Effector memory CD8-positive, alpha-beta T cell (primary cell): ENCODE data around the gene SHISA6.

Experiments
- ATAC-seq: fragments of 150-1000 bp; cut with Tn5 transposase; replicated peaks from 2 replicates; pipeline ENCODE4 v1.10.0; 2021; ENCODE audit warnings: mild to moderate bottlenecking, moderate library complexity
- DNase-seq, 3 experiments: peaks; one replicate each; pipeline ENCODE4 v3.0.0; 2021
- H3K27ac Mint-ChIP-seq, 2 donors: one replicate each; pipeline ENCODE4 v1.8.0; 2022; ENCODE audit warnings: mild to moderate bottlenecking in 2 of 2, mixed read lengths in 2 of 2, moderate library complexity in 2 of 2
- H3K27me3 Mint-ChIP-seq, 2 donors: one replicate each; pipeline ENCODE4 v1.8.0; 2022; ENCODE audit warnings: mixed read lengths in 2 of 2
- H3K36me3 Mint-ChIP-seq: one replicate; pipeline ENCODE4 v1.8.0; 2022; ENCODE audit warnings: mild to moderate bottlenecking, moderate library complexity, mixed read lengths; ENCODE audit not compliant: insufficient read depth
- H3K4me1 Mint-ChIP-seq, 2 donors: one replicate each; pipeline ENCODE4 v1.8.0; 2022; ENCODE audit warnings: low read depth in 2 of 2, mixed read lengths in 2 of 2
- H3K4me3 Mint-ChIP-seq, 2 donors: one replicate each; pipeline ENCODE4 v1.8.0; 2022; ENCODE audit warnings: mild to moderate bottlenecking in 2 of 2, mixed read lengths in 2 of 2, moderate library complexity in 2 of 2
- H3K9me3 Mint-ChIP-seq, 2 donors: one replicate each; pipeline ENCODE4 v1.8.0; 2022; ENCODE audit warnings: mixed read lengths in 2 of 2

Gene SHISA6

GRCh38 chr17:11558681-11559234 is 317.7 kb downstream of the SHISA6 start:
- ATAC-seq (no peak), DNase-seq (no peak)
- Mint-ChIP-seq H3K27ac (no peak overlapping the region), H3K4me3 (no peak overlapping the region), H3K36me3 (no peaks in the 10 kb centered on the region), H3K4me1 (no peaks in the 10 kb centered on the region), H3K27me3 (no peaks in the 10 kb centered on the region), H3K9me3 (peaks cover 3 to 12% of the 10 kb centered on the region in 2 donors)

- Mint-ChIP-seq H3K27me3 (no peaks in the 10 kb centered on the region), H3K9me3 (peaks cover 3 to 9% of the 10 kb centered on the region in 2 donors), H3K4me3 (no peak overlapping the region), H3K27ac (no peak overlapping the region), H3K36me3 (no peaks in the 10 kb centered on the region), H3K4me1 (no peaks in the 10 kb centered on the region)
- DNase-seq (no peak), ATAC-seq (no peak)
Observed at GRCh38 chr17:11559601-11560000, 318.6 kb downstream of the SHISA6 start.

- H3K9me3 Mint-ChIP-seq, result peaks cover 0 to 9% of the 10 kb centered on the region in 2 donors
- ATAC-seq, result no peak
- H3K36me3 Mint-ChIP-seq, result no peaks in the 10 kb centered on the region
- no peak overlapping the region for H3K27ac Mint-ChIP-seq
- no peaks in the 10 kb centered on the region for H3K4me1 Mint-ChIP-seq
- no peak overlapping the region for H3K4me3 Mint-ChIP-seq
- no peak for DNase-seq
- no peaks in the 10 kb centered on the region for H3K27me3 Mint-ChIP-seq
Observed at GRCh38 chr17:11561281-11561680, 320.3 kb downstream of the SHISA6 start.

- no peaks in the 10 kb centered on the region for H3K4me1 Mint-ChIP-seq
- no peaks in the 10 kb centered on the region for H3K36me3 Mint-ChIP-seq
Observed at GRCh38 chr17:11561702-11562101, 320.7 kb downstream of the SHISA6 start.

GRCh38 chr17:11564589-11565380 is 323.8 kb downstream of the SHISA6 start:
- no peak overlapping the region for H3K4me3 Mint-ChIP-seq
- peaks cover 5 to 18% of the 10 kb centered on the region in 2 donors for H3K9me3 Mint-ChIP-seq
- H3K27me3 Mint-ChIP-seq, result no peaks in the 10 kb centered on the region
- no peak for ATAC-seq
- no peak overlapping the region for H3K27ac Mint-ChIP-seq
- H3K4me1 Mint-ChIP-seq, result no peaks in the 10 kb centered on the region
- no peaks in the 10 kb centered on the region for H3K36me3 Mint-ChIP-seq
- no peak for DNase-seq

More at GRCh38 chr17:11561702-11562101, 320.7 kb downstream of the SHISA6 start:
- Mint-ChIP-seq H3K9me3 (peaks cover 0 to 9% of the 10 kb centered on the region in 2 donors), H3K27ac (no peak overlapping the region), H3K4me3 (no peak overlapping the region), H3K27me3 (no peaks in the 10 kb centered on the region)
- ATAC-seq (no peak), DNase-seq (no peak)

GRCh38 chr17:11565591-11565990 is 324.6 kb downstream of the SHISA6 start:
- DNase-seq (no peak), ATAC-seq (no peak)
- no peaks in the 10 kb centered on the region for H3K4me1 Mint-ChIP-seq
- H3K4me3 Mint-ChIP-seq, result no peak overlapping the region
- H3K36me3 Mint-ChIP-seq, result no peaks in the 10 kb centered on the region
- no peaks in the 10 kb centered on the region for H3K27me3 Mint-ChIP-seq
- H3K27ac Mint-ChIP-seq, result no peak overlapping the region
- peaks cover 5 to 18% of the 10 kb centered on the region in 2 donors for H3K9me3 Mint-ChIP-seq

- Mint-ChIP-seq H3K4me1 (no peaks in the 10 kb centered on the region), H3K36me3 (no peaks in the 10 kb centered on the region), H3K4me3 (no peak overlapping the region), H3K27me3 (no peaks in the 10 kb centered on the region), H3K27ac (no peak overlapping the region), H3K9me3 (peaks cover under 1 to 9% of the 10 kb centered on the region in 2 donors)
- ATAC-seq (no peak), DNase-seq (no peak)
Observed at GRCh38 chr17:11578998-11579397, 338.0 kb downstream of the SHISA6 start.

GRCh38 chr17:11580677-11581076 is 339.7 kb downstream of the SHISA6 start:
- Mint-ChIP-seq H3K4me1 (no peaks in the 10 kb centered on the region), H3K27me3 (no peaks in the 10 kb centered on the region), H3K4me3 (no peak overlapping the region), H3K36me3 (no peaks in the 10 kb centered on the region), H3K9me3 (peaks cover 6% of the 10 kb centered on the region in 2 donors), H3K27ac (no peak overlapping the region)
- ATAC-seq, result no peak
- DNase-seq, result no peak

- no peak for DNase-seq
- Mint-ChIP-seq H3K9me3 (peaks cover 6 to 7% of the 10 kb centered on the region in 2 donors), H3K4me3 (no peak overlapping the region), H3K27ac (no peak overlapping the region), H3K27me3 (no peaks in the 10 kb centered on the region), H3K4me1 (no peaks in the 10 kb centered on the region), H3K36me3 (no peaks in the 10 kb centered on the region)
- ATAC-seq, result no peak
Observed at GRCh38 chr17:11582217-11582616, 341.2 kb downstream of the SHISA6 start.

- ATAC-seq, result no peak
- no peak overlapping the region for H3K27ac Mint-ChIP-seq
- H3K9me3 Mint-ChIP-seq, result peaks cover 6 to 7% of the 10 kb centered on the region in 2 donors
- no peaks in the 10 kb centered on the region for H3K36me3 Mint-ChIP-seq
- DNase-seq, result no peak
- H3K4me1 Mint-ChIP-seq, result no peaks in the 10 kb centered on the region
- no peak overlapping the region for H3K4me3 Mint-ChIP-seq
- H3K27me3 Mint-ChIP-seq, result no peaks in the 10 kb centered on the region
Observed at GRCh38 chr17:11583306-11583992, 342.4 kb downstream of the SHISA6 start.

- DNase-seq (no peak), ATAC-seq (no peak)
- Mint-ChIP-seq H3K27me3 (no peaks in the 10 kb centered on the region), H3K36me3 (no peaks in the 10 kb centered on the region), H3K4me1 (no peaks in the 10 kb centered on the region), H3K27ac (no peak overlapping the region), H3K9me3 (peaks cover 0 to 6% of the 10 kb centered on the region in 2 donors), H3K4me3 (no peak overlapping the region)
Observed at GRCh38 chr17:11589716-11590115, 348.7 kb downstream of the SHISA6 start.

GRCh38 chr17:11598274-11599221 is 357.5 kb downstream of the SHISA6 start, which contains the start of gene DNAH9:
TSS of gene DNAH9 (plus strand) at chr17:11598470. CDS start at chr17:11598499, 29 bp downstream.
- Mint-ChIP-seq H3K9me3 (peaks cover 0 to 2% of the 10 kb centered on the region in 2 donors), H3K27ac (no peak within 1 kb of the TSS), H3K36me3 (no peaks in the 10 kb centered on the region), H3K4me3 (no peak within 1 kb of the TSS), H3K27me3 (peaks cover 0 to 21% of the 10 kb centered on the region in 2 donors), H3K4me1 (peaks cover 0 to 2% of the 10 kb centered on the region in 2 donors)
- DNase-seq, result no peak
- no peak for ATAC-seq

- no peak overlapping the region for H3K27ac Mint-ChIP-seq
- DNase-seq (no peak), ATAC-seq (no peak)
- no peaks in the 10 kb centered on the region for H3K36me3 Mint-ChIP-seq
- H3K27me3 Mint-ChIP-seq, result peaks cover 0 to 21% of the 10 kb centered on the region in 2 donors
- H3K4me1 Mint-ChIP-seq, result peaks cover 0 to 2% of the 10 kb centered on the region in 2 donors
- H3K4me3 Mint-ChIP-seq, result no peak overlapping the region
- H3K9me3 Mint-ChIP-seq, result peaks cover 0 to 2% of the 10 kb centered on the region in 2 donors
Observed at GRCh38 chr17:11601661-11602060, 360.6 kb downstream of the SHISA6 start.
